Smooth muscle cell (in vitro differentiated cells): ENCODE measurements around the gene RNF141. TPM values are rescaled to one million over a fixed set of nuclear protein-coding genes. Genes with fewer than 3 reads are reported as not detected.

Experiments
- DNase-seq: peaks from one replicate; lab custom pipeline; 2025; ENCODE audit not compliant: unreplicated experiment; lab: John Stamatoyannopoulos, UW
- H2AFZ ChIP-seq: fragments of 200-600 bp; sonication (generic); 2 replicates; pipeline ENCODE4 v1.6.0; 2016; ENCODE audit warnings: antibody characterized with exemption, low read depth, mild to moderate bottlenecking
- H3F3A ChIP-seq: fragments of 200-600 bp; sonication (generic); 2 replicates; pipeline ENCODE4 v1.6.0; 2017; ENCODE audit warnings: antibody characterized with exemption, low read depth
- H3K27ac ChIP-seq: fragments of 200-600 bp; sonication (generic); 2 replicates; pipeline ENCODE4 v1.5.1; 2016; ENCODE audit warnings: low read depth, mild to moderate bottlenecking
- H3K27me3 ChIP-seq: fragments of 200-600 bp; sonication (generic); 2 replicates; pipeline ENCODE4 v1.6.1; 2016; ENCODE audit warnings: low read depth, mild to moderate bottlenecking
- H3K36me3 ChIP-seq: fragments of 200-600 bp; sonication (generic); 2 replicates; pipeline ENCODE4 v1.5.1; 2016; ENCODE audit warnings: low read depth
- H3K4me1 ChIP-seq: fragments of 200-600 bp; sonication (generic); 2 replicates; pipeline ENCODE4 v1.5.1; 2016; ENCODE audit warnings: low read depth
- H3K4me2 ChIP-seq: fragments of 200-600 bp; sonication (generic); 2 replicates; pipeline ENCODE4 v1.6.0; 2016; ENCODE audit warnings: mild to moderate bottlenecking
- H3K4me3 ChIP-seq: fragments of 200-600 bp; sonication (generic); 2 replicates; pipeline ENCODE4 v1.5.1; 2016; ENCODE audit warnings: mild to moderate bottlenecking
- H3K79me2 ChIP-seq: fragments of 200-600 bp; sonication (generic); 2 replicates; pipeline ENCODE4 v1.6.0; 2016; ENCODE audit warnings: low read depth, mild to moderate bottlenecking
- H3K9ac ChIP-seq: fragments of 200-600 bp; sonication (generic); 2 replicates; pipeline ENCODE4 v1.6.0; 2016; ENCODE audit warnings: low read depth
- H3K9me3 ChIP-seq: fragments of 200-600 bp; sonication (generic); replicated peaks from 2 replicates; pipeline ENCODE4 v1.5.1; 2016; ENCODE audit warnings: low read depth
- H4K20me1 ChIP-seq: fragments of 200-600 bp; sonication (generic); 2 replicates; pipeline ENCODE4 v1.6.0; 2016; ENCODE audit warnings: low read depth
- CTCF ChIP-seq: fragments of 200-600 bp; sonication (generic); IDR thresholded peaks from 2 replicates; pipeline ENCODE4 v1.5.1; 2017; ENCODE audit warnings: borderline replicate concordance, mild to moderate bottlenecking, antibody characterized with exemption; ENCODE audit not compliant: insufficient read depth, poor library complexity, severe bottlenecking
- WGBS: methylation state at CpG from one replicate; pipeline ENCODE4 v1.1.7; 2016; ENCODE audit warnings: low lambda C conversion rate; 5-methylcytosine and 5-hydroxymethylcytosine counted together
- polyA plus RNA-seq: library from polyadenylated mRNA; unstranded; fragments of >200 nt; fragmentation: Nextera tagmentation; extraction: Ambion mirVana; gene quantifications from 2 replicates; pipeline ENCODE4 v1.2.1, GENCODE V29; 2016
- total RNA-seq: library from RNA; depleted of rRNA; stranded (reverse); fragments of >200 nt; gene quantifications from 2 replicates; pipeline ENCODE4 v1.2.3, GENCODE V29; 2014

RNF141 gene
- total and polyA plus RNA-seq, 2 experiments from 2014 or later, result 16.2 to 24.4 TPM

GRCh38 chr11:10494636-10495463, 46.1 kb downstream of the RNF141 start:
- no peaks in the 10 kb centered on the region for H3K36me3 ChIP-seq

GRCh38 chr11:10493041-10493663, 47.8 kb downstream of the RNF141 start:
- Histone ChIP-seq H3K27me3 (no peaks in the 10 kb centered on the region), H3K4me1 (peaks cover 9% of the 10 kb centered on the region), H3K9ac (no peak overlapping the region), H3K79me2 (no peaks in the 10 kb centered on the region), H4K20me1 (no peaks in the 10 kb centered on the region), H3K4me2 (no peak overlapping the region), H3F3A (no peaks in the 10 kb centered on the region), H3K36me3 (no peaks in the 10 kb centered on the region), H2AFZ (no peak overlapping the region), H3K27ac (no peak overlapping the region), H3K9me3 (no peaks in the 10 kb centered on the region), H3K4me3 (no peak overlapping the region)
- WGBS, result 98% methylated on average over 18 of the region's 18 CpGs
- TF ChIP-seq CTCF, result no peak
- DNase-seq, result no peak

More at GRCh38 chr11:10494636-10495463, 46.1 kb downstream of the RNF141 start:
- no peak overlapping the region for H3K4me3 ChIP-seq
- no peaks in the 10 kb centered on the region for H3F3A ChIP-seq
- H3K27ac ChIP-seq, result no peak overlapping the region
- WGBS, result 96% methylated on average over 14 of the region's 14 CpGs
- H3K9me3 ChIP-seq, result no peaks in the 10 kb centered on the region
- H3K79me2 ChIP-seq, result no peaks in the 10 kb centered on the region
- H3K4me1 ChIP-seq, result peaks cover 9% of the 10 kb centered on the region
- H4K20me1 ChIP-seq, result no peaks in the 10 kb centered on the region
- no peak overlapping the region for H3K9ac ChIP-seq
- TF ChIP-seq CTCF, result no peak
- no peaks in the 10 kb centered on the region for H3K27me3 ChIP-seq
- no peak overlapping the region for H2AFZ ChIP-seq
- DNase-seq, result no peak
- no peak overlapping the region for H3K4me2 ChIP-seq

DNA sequence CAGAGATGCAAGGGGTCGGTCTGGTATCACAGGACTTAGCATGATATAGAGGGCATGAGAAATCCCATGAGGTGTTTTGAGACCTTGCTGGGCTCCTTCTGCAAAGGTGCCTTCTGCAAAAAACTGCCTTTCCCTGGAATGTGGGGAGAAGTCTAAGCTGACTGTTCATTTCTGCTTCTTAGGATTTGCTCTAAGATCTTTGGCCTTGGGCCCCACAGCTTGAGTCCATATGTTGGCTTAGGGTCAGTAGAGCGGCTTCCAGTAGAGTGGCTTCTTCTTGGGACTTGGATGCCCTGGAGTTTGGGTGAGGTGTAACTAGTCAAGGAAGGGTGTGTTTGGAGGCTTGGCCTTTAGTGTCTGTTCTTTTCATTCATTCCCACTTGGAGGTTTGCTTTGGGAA, 48.9 kb downstream of the RNF141 start:
- H3K4me2 ChIP-seq, result no peak overlapping the region
- H3K4me1 ChIP-seq, result peaks cover 9% of the 10 kb centered on the region
- 98% methylated on average over 2 of the region's 2 CpGs for WGBS
- DNase-seq, result no peak
- H2AFZ ChIP-seq, result no peak overlapping the region
- no peak overlapping the region for H3K4me3 ChIP-seq
- no peaks in the 10 kb centered on the region for H3K36me3 ChIP-seq
- H4K20me1 ChIP-seq, result no peaks in the 10 kb centered on the region
- TF ChIP-seq CTCF, result no peak
- no peaks in the 10 kb centered on the region for H3K79me2 ChIP-seq
- no peaks in the 10 kb centered on the region for H3K9me3 ChIP-seq
- H3K27ac ChIP-seq, result no peak overlapping the region
- no peaks in the 10 kb centered on the region for H3F3A ChIP-seq
- no peaks in the 10 kb centered on the region for H3K27me3 ChIP-seq
- H3K9ac ChIP-seq, result no peak overlapping the region
